Frontal cortex (tissue), 4 donors: ENCODE measurements around the gene SCUBE3. TPM values are rescaled to one million over a fixed set of nuclear protein-coding genes. Genes with fewer than 3 reads are reported as not detected.
A peak's percentile ranks its signal among the peaks of the same experiment; 100 is the strongest.

ENCODE experiments used
- DNase-seq, 2 donors: peaks; one replicate each; pipeline ENCODE4 v3.0.0; 2012; ENCODE audit warnings: low spot score in 2 of 2
- FAIRE-seq: peaks from 2 replicates; lab custom pipeline; 2012; peaks lifted over from hg19 to GRCh38; lab: Jason Lieb, UNC
- total RNA-seq: library from RNA; depleted of rRNA; stranded (reverse); fragments of >200 nt; gene quantifications from one replicate; pipeline ENCODE4 v1.2.3, GENCODE V29; 2014
- donor health status: control.
- donor health status: control.
- donor health status: control.

Gene SCUBE3
- total RNA-seq, 1 donor from 2014 or later = 1.6 TPM

DNA sequence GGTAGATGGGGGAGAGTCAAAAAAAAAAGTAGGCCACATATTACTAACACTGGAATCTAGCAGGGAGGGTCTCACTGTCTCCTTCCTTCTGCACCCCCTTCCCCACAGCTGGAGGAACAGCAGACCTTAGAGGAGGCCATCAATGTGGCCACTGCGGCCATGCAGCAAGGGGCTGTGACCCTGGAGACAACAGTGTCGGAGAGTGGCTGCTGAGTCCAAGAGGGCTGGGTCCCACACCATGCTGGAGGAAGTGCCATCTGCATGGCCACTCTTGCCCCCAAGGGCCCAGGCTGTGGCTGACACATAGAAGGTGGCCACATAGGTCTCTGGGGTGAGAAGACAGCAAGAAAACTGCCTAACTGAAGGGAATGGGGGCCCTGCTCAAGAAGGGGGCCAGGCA, 81.3 kb downstream of the SCUBE3 start:
- FAIRE-seq = no peak
- no peak for DNase-seq

DNA sequence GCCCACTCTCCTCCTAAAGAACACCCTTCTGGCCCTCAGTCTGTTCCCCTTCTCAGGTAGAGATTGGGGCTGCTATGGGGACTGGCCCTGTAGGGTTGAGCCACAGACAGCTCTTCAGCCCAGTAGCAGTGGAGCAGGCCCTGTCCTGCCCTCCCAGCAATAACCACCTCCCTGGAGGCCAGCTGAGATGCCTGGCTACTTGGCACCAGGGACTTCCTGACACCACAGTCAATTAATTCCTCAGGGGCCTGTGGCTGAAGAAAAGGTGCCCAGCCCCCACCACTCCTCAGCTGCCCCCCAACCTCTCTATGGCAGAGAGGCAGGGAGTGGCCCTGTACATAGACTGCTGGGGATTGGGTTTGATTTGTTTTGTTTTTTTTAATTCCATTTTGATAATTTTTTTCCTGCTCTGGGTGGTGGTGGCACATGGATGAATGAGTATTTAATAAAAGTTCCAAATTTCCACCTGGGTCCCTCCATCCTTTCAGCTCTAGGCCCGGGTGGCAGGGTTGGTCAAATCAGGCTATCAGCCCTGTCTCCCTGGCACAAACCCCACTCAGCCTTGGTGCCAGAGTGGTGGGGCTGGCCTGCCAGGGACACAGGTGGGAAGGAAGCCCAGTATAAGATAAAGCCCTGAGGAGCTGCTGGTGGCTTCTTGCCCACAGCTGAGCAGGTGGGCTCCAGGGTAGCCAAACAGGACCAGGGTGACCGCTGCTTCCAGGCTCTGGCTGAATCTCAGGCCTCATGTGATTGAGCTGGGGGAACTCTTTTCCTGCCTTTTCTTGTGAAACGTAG, 82.0 kb downstream of the SCUBE3 start:
- DNase-seq = no peak
- FAIRE-seq = no peak

DNA sequence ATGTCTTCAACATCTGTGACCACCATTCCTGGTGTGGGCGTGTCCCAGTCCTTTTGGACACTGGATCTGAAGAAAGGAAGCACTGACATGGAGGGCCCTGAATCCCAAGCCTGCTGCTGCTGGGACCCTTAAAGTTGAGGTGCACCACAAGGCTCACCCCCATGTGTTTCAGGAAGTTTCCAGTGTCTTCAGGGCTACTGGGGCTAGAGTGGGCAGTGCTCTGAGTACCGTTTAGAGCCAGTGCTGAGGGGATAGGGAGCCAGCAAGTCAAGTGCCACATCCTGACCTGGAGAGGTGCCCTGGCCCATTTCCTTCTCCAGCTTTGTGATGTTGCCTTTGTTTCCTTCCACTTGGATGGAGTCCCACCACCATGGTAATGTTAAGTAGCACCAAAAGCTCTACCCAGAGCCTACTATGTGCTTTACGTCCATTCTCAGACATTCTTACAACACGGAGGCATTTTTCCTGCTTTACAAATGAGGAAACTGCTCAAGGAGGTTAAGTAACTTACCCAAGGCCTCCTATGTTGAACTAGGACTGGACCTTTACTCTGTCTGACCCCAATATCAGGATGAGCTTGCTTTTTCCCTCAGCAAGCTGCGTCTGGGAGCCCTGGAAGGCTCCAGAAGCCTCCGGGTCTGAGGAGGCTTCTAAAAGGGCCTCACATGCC, 83.3 kb downstream of the SCUBE3 start:
- DNase-seq = no peak
- FAIRE-seq = no peak

DNA sequence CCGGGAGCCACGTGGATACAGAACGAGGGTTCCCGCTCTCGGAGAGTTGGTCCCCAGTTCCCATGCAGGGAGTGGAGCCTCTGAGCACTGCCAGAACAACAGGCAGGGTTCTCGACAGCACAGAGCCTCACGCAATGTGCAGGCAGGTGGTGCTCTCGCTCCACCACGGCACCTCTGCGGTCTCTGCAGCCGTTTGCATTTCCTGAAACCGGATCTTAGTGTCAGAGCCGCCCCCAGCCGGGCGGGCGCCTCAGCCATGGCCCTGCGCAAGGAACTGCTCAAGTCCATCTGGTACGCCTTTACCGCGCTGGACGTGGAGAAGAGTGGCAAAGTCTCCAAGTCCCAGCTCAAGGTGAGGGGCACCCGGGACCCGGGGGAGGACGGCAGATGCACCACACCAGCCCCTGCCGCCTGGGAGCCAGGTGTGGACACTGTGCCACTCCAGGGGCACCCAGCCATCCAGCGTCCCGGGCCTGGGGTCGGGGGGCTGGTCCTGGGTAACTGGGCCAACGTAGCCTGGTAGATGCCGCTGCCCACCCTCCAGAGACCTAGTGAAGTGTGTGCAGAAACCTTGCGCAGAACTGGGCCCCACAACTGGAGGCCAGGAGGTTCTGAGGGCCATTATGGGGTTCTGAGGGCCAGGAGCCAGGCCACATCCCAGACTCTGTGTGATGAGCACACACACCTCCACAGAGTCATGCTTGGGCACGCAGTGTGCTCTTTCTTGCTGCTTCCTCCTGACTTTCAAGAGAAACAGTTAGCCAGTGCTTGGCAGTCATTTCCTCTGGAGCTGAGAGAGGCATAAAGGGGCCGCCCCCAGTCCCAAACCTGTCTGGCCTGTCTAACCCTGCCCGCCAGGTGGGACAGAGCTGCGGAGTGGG, 84.1 kb downstream of the SCUBE3 start, which contains the start of gene DEF6:
DEF6 (plus strand) TSS at position 218 of the 881 bp plus-strand sequence; CDS start at position 257, 39 bp downstream.
- FAIRE-seq = no peak
- peak; percentile 38 to 68 for DNase-seq

DNA sequence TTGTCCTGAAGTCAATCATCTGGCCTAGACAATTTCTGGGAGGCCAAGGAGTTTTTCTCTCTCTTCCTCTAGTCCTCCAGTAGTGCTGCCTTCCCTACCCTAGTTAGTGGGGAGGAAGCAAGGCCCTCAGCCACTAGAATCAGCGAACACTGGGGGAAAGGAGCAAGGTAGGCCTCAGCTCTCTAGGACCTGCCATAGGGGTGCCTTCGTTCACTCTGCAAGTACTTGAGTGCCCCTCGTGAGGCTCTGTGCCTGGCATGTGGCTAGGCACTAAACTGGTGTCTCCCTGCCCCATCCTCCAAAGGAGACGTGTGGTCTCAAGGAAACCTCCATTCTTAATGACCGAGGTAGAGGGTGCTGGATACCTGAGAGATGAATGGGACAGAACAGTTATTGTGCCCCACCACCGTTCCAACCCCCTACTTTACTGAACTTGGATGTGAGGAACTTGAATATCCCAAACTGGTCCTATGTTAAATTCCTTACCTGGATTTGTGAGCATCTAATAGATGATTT, 84.9 kb downstream of the SCUBE3 start:
- no peak for DNase-seq
- no peak for FAIRE-seq

DNA sequence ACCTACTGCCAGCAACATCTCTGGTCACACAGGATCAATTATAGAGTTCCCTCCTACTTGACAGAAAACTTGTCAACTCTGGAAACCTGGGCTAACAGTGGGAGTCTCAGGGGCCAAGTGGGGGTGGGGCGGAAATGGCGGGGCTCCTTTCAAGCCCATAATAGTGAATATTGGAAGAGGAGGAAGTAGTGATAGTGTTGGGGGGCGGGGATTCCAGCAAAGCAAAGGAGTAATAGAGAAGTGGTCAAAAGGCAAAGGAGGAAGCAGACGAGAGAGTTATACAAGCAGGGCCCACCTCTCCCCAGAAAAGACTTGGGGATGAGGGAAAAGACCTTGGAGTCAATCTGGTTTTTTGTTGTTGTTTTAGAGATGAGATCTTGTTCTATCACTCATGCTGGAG, 85.9 kb downstream of the SCUBE3 start:
- no peak for FAIRE-seq

DNA sequence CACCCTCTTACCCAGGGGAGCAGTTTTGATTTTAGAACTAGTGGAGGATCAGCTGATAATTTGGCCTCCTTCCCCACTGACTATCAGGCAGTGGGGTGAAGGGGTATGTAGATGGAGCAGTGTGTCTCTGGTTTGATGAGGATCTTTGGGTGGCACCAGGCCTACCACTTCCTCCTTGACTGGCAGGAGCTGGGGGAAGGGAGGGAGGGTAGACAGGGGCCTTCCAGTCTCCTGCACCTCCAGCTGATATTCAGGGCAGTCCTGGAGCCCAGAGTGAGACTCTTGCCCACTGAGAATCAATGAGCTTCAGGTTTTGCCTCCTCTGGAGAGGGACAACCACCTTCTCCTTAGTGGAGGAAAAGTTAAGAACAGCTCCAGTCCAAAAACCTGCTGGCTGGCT, 87.1 kb downstream of the SCUBE3 start:
- no peak for DNase-seq
- FAIRE-seq = no peak

More for the DNA sequence above, 85.9 kb downstream of the SCUBE3 start:
- DNase-seq = no peak

Other genes starting within 250 kb of the SCUBE3 start
- 0.41 TPM for gene TCP11, start 72.6 kb upstream of the SCUBE3 start, total RNA-seq
- 11.0 TPM for gene ZNF76, start 45.8 kb downstream of the SCUBE3 start, total RNA-seq
- gene DEF6, start 83.9 kb downstream of the SCUBE3 start, total RNA-seq = 2.4 TPM
- 1.6 TPM for gene PPARD, start 128.6 kb downstream of the SCUBE3 start, total RNA-seq
- gene FANCE, start 238.4 kb downstream of the SCUBE3 start, total RNA-seq = 14.3 TPM